PC-9 (cell line): ENCODE measurements around the gene EFNA3.

Experiments
- EZH2 ChIP-seq: fragments of 200-600 bp; sonication (generic); IDR thresholded peaks from 2 replicates; pipeline ENCODE4 v1.8.0; 2017; ENCODE audit warnings: antibody characterized with exemption, low read depth
- TF ChIP-seq, protein P1 (sequence below): fragments of 200-600 bp; sonication (generic); conservative IDR thresholded peaks from 2 replicates; pipeline ENCODE4 v1.6.1; 2017; ENCODE audit warnings: mixed run types, antibody characterized with exemption, mild to moderate bottlenecking, moderate library complexity

DNA sequence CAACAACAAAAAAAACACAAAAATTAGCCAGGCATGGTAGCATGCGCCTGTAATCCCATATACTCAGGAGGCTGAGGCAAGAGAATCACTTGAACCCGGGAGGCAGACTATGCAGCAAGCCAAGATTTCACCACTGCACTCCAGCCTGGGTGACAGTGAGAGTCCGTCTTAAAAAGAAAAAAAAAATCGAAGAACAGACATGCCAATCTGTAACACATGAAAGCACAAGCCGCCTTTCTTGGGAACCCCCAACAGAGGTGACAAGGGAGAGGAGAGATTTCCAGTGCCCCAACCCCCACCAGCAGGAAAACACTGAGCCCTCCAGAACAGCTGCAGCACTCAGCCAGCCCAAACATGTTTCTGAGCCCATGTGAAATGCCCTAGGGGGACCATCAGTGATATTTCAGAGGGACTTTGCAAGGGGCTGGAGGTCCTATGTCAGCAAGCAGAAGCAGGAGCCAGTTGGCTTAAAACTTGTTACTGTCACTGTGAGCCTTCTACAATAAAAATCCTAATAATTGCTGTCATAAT lies 34.9 kb downstream of the EFNA3 start:
- TF ChIP-seq, protein P1, sequence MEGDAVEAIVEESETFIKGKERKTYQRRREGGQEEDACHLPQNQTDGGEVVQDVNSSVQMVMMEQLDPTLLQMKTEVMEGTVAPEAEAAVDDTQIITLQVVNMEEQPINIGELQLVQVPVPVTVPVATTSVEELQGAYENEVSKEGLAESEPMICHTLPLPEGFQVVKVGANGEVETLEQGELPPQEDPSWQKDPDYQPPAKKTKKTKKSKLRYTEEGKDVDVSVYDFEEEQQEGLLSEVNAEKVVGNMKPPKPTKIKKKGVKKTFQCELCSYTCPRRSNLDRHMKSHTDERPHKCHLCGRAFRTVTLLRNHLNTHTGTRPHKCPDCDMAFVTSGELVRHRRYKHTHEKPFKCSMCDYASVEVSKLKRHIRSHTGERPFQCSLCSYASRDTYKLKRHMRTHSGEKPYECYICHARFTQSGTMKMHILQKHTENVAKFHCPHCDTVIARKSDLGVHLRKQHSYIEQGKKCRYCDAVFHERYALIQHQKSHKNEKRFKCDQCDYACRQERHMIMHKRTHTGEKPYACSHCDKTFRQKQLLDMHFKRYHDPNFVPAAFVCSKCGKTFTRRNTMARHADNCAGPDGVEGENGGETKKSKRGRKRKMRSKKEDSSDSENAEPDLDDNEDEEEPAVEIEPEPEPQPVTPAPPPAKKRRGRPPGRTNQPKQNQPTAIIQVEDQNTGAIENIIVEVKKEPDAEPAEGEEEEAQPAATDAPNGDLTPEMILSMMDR = no peak
- no peak for TF ChIP-seq EZH2
